GM12865 (cell line): ENCODE results near the gene USP36.

Experiments used
- DNase-seq: peaks from one replicate; pipeline ENCODE4 v3.0.0; 2010; ENCODE audit warnings: low read depth
- H3K4me3 ChIP-seq: 2 replicates; pipeline ENCODE4 v1.5.1; 2011; ENCODE audit warnings: mild to moderate bottlenecking, low read depth, low read length, control low read depth
- TF ChIP-seq, protein P1 (sequence below): IDR thresholded peaks from 2 replicates; pipeline ENCODE4 v1.5.1; 2011; ENCODE audit warnings: low read length, control low read depth, low read depth, inconsistent platforms; ENCODE audit not compliant: insufficient read depth; ENCODE audit errors: missing control alignments

Gene USP36

DNA sequence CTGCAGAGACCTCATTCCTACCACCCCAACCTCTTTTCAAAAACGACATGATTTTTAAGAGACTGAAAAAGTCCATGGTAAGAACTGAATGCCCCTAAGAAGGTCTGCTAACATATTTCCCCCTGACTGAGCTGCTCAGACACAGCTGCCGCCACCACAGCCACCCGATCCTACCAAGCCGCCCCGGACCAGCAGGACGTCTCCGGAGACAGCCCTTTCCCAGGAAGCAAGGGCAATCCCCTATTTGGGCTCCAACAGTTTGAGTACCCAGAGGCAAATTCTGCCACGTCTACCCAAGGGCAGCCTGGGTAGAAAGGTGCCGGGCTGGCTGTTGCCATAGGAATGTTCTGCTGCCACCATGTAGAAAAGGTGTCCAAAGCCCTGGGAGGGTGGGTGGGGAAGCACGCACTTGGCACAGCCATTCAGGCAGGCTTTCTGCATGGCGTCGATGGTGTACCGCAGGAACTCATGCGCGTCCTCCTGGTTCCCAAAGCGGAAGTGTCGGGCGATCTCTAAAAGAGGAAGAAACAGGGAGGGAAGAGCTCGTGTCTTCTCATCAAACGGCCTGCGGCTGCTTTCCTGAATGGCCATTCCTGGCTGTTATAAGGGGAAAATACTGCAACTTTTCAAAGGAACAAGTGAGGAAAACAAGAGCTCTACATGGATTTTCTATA, 13.6 kb downstream of the USP36 start:
- H3K4me3 ChIP-seq = no peak overlapping the region
- DNase-seq = no peak
- TF ChIP-seq, protein P1, sequence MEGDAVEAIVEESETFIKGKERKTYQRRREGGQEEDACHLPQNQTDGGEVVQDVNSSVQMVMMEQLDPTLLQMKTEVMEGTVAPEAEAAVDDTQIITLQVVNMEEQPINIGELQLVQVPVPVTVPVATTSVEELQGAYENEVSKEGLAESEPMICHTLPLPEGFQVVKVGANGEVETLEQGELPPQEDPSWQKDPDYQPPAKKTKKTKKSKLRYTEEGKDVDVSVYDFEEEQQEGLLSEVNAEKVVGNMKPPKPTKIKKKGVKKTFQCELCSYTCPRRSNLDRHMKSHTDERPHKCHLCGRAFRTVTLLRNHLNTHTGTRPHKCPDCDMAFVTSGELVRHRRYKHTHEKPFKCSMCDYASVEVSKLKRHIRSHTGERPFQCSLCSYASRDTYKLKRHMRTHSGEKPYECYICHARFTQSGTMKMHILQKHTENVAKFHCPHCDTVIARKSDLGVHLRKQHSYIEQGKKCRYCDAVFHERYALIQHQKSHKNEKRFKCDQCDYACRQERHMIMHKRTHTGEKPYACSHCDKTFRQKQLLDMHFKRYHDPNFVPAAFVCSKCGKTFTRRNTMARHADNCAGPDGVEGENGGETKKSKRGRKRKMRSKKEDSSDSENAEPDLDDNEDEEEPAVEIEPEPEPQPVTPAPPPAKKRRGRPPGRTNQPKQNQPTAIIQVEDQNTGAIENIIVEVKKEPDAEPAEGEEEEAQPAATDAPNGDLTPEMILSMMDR = no peak

DNA sequence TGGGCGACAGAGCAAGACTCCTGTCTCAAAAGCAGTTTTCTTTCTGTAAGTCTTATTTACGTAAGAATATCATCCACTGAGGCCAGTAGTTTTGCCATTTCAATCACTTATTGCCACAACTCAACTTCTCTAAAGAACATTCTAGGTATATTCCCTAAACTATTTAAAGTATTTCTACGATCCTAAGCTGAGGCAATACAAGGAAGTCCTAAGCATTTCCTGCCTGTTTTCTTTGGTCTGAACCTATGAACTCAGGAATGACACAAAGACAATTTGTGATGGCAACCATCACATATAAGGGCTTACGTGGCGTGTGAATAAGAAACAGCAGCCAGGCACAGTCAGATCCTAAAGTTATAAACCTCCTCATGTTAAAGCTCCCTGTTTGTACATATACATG, 14.2 kb downstream of the USP36 start:
- no peak overlapping the region for H3K4me3 ChIP-seq
- DNase-seq = no peak
- TF ChIP-seq, protein P1 = no peak

DNA sequence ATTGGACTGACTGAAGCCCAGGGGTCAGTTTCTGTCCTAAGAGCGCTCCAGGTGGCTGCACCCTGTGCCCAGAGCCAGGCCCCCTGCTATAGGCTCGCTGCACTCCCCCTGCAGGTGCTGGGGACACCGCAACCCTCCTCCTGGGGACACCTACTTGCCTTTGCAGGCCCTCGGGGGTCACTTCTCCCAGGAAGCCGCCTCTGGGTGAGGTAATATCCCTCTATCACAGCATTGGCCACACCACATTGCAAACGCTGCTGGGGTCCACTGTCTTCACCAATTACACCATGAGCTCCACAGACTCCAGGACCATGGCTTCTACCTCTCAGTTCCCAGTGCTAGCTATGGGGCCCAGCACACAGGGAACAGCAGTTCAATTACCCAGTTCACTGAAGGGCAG, 14.9 kb downstream of the USP36 start:
- H3K4me3 ChIP-seq = no peak overlapping the region
- TF ChIP-seq, protein P1 = no peak

DNA sequence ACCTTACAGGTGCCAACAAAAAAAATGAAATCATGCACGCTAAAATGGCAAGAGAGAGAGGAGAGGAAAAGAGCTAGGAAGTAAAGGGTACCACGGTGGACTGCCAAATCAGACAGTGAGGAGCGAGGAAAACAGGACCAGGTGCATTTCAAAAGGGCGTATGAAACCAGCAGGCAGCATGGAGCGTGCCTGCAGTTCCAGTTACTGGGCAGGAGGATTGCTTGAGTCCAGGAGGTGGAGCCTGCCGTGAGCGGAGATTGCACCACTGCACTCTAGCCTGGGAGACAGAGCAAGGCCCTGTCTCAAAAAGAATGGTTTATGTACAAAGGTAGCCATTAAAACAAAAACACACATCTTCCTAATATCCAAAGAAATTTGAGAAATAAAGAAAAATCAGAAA, 16.4 kb downstream of the USP36 start:
- TF ChIP-seq, protein P1 = no peak
- no peak overlapping the region for H3K4me3 ChIP-seq
- DNase-seq = no peak

More for the DNA sequence above, 14.9 kb downstream of the USP36 start:
- no peak for DNase-seq

DNA sequence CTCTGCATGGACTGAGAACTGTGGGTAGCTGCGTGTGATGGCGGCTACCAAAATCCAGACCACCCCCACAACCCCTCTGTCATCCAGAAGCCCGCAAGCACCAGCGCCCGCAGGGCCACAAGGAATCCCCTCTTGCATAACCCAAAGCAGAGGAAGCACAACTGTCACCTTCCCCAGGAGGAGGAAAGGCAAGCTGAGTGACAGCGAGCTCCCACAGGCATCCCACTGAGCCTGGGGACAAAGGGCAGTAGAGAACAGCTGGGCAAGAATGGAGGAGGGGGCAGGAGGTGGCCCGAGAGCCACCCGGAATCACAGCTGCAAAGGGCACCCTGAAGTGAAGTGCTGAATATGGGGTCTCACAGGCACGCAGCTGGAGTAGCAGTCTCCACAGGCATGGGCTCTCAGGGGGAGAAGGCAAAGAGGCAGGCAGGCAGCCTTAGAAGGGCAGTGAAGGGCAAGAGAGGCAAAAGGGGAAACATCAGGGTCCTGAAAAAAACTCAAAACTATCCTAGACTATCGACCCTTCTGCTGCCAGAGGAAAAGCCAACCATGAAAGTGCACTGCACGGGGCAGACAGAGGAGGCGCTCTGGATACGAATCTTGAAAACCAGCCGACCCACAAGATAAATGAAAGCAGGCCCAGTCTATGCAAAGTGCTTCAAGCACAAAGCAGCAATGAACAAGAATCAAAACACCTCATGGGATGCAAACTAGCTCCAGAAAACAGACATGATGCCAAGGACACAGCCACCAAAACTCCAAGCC, 17.1 kb downstream of the USP36 start:
- TF ChIP-seq, protein P1 = no peak

DNA sequence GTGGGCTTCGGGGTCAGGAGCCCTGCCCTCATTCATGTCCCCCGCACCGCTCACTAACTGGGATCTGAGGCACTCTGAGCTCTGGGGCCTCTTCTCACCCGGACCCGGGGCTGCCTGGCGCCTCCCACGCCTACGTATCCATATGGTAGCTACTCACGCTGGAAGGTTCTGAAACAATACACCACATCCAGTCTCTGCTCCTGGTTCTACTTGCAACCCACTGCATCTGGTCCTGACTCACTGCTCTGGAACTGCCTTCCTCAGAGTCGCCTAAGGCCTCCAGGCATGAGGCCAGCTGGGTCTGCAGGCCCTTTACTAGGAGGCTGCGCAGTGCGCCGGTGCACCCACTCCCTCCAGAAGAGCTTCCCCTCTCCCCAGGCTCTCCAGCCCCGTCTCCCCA, 18.1 kb downstream of the USP36 start:
- TF ChIP-seq, protein P1 = no peak
- no peak for DNase-seq
- H3K4me3 ChIP-seq = no peak overlapping the region

More for the DNA sequence above, 17.1 kb downstream of the USP36 start:
- no peak for DNase-seq
- no peak overlapping the region for H3K4me3 ChIP-seq
